ENCODE measurements around the gene KCNJ14.
A peak's percentile ranks its signal among the peaks of the same experiment; 100 is the strongest.
"Not testable (repeated sequence)": the region's sequence is repeated elsewhere in the genome, so short reads cannot be mapped to it uniquely, and the experiment has no call there.

Gene KCNJ14

GRCh38 chr19:48481846-48482639 lies 26.7 kb downstream of the KCNJ14 start:
- TF ChIP-seq GATA1 (IDR thresholded peaks at IDR 0.05; ENCODE audit: low read depth, low read length) (no peak), POLR2A (IDR thresholded peaks at IDR 0.05; ENCODE audit: low read length) (no peak)
- no peak for DNase-seq

- TF ChIP-seq POLR2A (IDR thresholded peaks at IDR 0.05; ENCODE audit: low read length), result no peak
- TF ChIP-seq GATA1 (IDR thresholded peaks at IDR 0.05; ENCODE audit: low read depth, low read length), result no peak
- DNase-seq, result no peak
Observed at GRCh38 chr19:48483301-48483700, 27.9 kb downstream of the KCNJ14 start.

- no peak for DNase-seq
- TF ChIP-seq POLR2A (IDR thresholded peaks at IDR 0.05; ENCODE audit: low read length), result no peak
- TF ChIP-seq GATA1 (IDR thresholded peaks at IDR 0.05; ENCODE audit: low read depth, low read length), result no peak
Observed at GRCh38 chr19:48484247-48484893, 29.0 kb downstream of the KCNJ14 start.

GRCh38 chr19:48484931-48485612 lies 29.7 kb downstream of the KCNJ14 start:
- DNase-seq, result no peak
- TF ChIP-seq POLR2A (IDR thresholded peaks at IDR 0.05; ENCODE audit: low read length) (no peak), GATA1 (IDR thresholded peaks at IDR 0.05; ENCODE audit: low read depth, low read length) (no peak)

GRCh38 chr19:48486706-48487105 lies 31.3 kb downstream of the KCNJ14 start:
- not testable (repeated sequence) for DNase-seq

- no peak for DNase-seq
- TF ChIP-seq POLR2A (IDR thresholded peaks at IDR 0.05; ENCODE audit: low read length) (no peak), GATA1 (IDR thresholded peaks at IDR 0.05; ENCODE audit: low read depth, low read length) (no peak)
Observed at GRCh38 chr19:48487544-48487943, 32.2 kb downstream of the KCNJ14 start.

- DNase-seq, result no peak
- TF ChIP-seq POLR2A (IDR thresholded peaks at IDR 0.05; ENCODE audit: low read length), result no peak
- no peak for TF ChIP-seq GATA1 (IDR thresholded peaks at IDR 0.05; ENCODE audit: low read depth, low read length)
Observed at GRCh38 chr19:48487948-48488347, 32.6 kb downstream of the KCNJ14 start.

GRCh38 chr19:48488478-48488877 lies 33.1 kb downstream of the KCNJ14 start:
- not testable (repeated sequence) for DNase-seq

GRCh38 chr19:48489608-48490216 lies 34.3 kb downstream of the KCNJ14 start:
- peak in 1 of 2 experiments; percentile 86 for DNase-seq
- TF ChIP-seq GATA1 (IDR thresholded peaks at IDR 0.05; ENCODE audit: low read depth, low read length) (no peak), POLR2A (IDR thresholded peaks at IDR 0.05; ENCODE audit: low read length) (no peak)

- TF ChIP-seq GATA1 (IDR thresholded peaks at IDR 0.05; ENCODE audit: low read depth, low read length) (no peak), POLR2A (IDR thresholded peaks at IDR 0.05; ENCODE audit: low read length) (no peak)
- peak in 1 of 2 experiments; percentile 77 for DNase-seq
Observed at GRCh38 chr19:48490981-48491792, 35.8 kb downstream of the KCNJ14 start.

GRCh38 chr19:48491793-48492123 lies 36.4 kb downstream of the KCNJ14 start:
- no peak for DNase-seq
- no peak for TF ChIP-seq POLR2A (IDR thresholded peaks at IDR 0.05; ENCODE audit: low read length)
- no peak for TF ChIP-seq GATA1 (IDR thresholded peaks at IDR 0.05; ENCODE audit: low read depth, low read length)

GRCh38 chr19:48492925-48493717 lies 37.7 kb downstream of the KCNJ14 start:
- DNase-seq, result peak; percentile 98 to 100
- TF ChIP-seq POLR2A (IDR thresholded peaks at IDR 0.05; ENCODE audit: low read length), result no peak
- no peak for TF ChIP-seq GATA1 (IDR thresholded peaks at IDR 0.05; ENCODE audit: low read depth, low read length)
